GM12874 (cell line): Measurements from ENCODE around the gene PNLIP.

Experiments
- TF ChIP-seq, protein P1 (sequence below): IDR thresholded peaks from 2 replicates; pipeline ENCODE4 v1.5.1; 2011; ENCODE audit warnings: low read depth, mild to moderate bottlenecking, control low read depth, low read length, moderate library complexity; ENCODE audit not compliant: insufficient read depth

The PNLIP gene

DNA sequence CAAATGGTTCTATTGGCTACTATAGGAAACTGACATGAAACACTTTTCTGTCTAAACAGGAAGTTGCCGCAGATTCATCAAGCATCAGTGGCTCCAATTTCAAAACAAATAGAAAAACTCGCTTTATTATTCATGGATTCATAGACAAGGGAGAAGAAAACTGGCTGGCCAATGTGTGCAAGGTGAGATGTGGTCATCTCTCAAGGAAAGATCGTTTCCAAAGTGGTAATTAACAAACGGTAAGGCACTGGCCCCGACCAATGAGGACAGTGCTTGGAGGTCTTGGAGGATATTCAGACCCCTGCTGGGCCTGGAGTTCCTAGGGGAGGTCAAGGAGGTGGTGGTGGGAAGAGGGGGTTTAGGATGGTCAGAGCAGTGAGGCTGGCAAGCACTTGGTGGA lies 2.6 kb downstream of the PNLIP start:
- TF ChIP-seq, protein P1, sequence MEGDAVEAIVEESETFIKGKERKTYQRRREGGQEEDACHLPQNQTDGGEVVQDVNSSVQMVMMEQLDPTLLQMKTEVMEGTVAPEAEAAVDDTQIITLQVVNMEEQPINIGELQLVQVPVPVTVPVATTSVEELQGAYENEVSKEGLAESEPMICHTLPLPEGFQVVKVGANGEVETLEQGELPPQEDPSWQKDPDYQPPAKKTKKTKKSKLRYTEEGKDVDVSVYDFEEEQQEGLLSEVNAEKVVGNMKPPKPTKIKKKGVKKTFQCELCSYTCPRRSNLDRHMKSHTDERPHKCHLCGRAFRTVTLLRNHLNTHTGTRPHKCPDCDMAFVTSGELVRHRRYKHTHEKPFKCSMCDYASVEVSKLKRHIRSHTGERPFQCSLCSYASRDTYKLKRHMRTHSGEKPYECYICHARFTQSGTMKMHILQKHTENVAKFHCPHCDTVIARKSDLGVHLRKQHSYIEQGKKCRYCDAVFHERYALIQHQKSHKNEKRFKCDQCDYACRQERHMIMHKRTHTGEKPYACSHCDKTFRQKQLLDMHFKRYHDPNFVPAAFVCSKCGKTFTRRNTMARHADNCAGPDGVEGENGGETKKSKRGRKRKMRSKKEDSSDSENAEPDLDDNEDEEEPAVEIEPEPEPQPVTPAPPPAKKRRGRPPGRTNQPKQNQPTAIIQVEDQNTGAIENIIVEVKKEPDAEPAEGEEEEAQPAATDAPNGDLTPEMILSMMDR, result no peak

DNA sequence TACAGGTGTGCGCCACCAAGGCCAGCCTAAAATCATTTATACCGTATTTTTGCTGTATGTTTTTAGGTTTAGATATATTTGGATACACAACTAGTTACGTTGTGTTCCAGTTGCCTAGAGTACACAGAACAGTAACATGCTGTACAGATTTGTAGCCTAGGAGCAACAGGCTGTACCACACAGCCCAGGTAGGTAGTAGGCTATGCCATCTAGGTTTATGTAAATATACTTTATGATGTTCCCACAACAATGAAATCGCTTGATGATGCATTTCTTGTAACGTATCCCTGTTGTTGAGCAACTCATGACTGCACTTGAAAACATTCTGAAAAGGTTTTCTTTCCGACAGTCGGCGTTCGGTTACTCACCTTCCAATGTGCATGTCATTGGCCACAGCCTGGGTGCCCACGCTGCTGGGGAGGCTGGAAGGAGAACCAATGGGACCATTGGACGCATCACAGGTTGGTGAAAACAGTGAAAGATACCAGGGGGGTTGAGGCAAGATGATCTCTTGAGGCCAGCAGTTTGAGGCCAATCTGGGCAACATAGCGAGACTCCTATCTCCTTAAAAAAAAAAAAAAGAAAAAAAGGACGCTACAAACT lies 7.7 kb downstream of the PNLIP start:
- TF ChIP-seq, protein P1, result no peak

DNA sequence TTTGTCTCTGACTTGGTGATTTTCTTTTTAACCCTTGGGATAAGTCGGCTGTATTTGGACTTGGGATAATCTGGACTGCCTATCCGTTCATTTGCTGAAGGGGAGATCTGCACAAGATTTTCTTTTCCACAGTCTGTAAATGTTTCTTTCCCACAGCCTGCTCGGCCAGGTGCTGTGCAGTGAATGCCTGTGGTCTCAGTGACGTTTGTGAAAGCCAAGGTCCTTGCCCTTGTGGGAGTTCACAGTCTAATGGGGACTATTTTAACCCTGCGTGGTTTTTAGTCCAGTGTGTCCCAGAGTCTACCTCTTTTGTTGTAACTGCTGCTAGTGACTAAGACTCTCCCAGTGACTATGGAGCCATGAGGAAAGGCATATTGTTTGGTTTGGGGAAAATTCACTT lies 8.9 kb downstream of the PNLIP start:
- TF ChIP-seq, protein P1, result no peak

DNA sequence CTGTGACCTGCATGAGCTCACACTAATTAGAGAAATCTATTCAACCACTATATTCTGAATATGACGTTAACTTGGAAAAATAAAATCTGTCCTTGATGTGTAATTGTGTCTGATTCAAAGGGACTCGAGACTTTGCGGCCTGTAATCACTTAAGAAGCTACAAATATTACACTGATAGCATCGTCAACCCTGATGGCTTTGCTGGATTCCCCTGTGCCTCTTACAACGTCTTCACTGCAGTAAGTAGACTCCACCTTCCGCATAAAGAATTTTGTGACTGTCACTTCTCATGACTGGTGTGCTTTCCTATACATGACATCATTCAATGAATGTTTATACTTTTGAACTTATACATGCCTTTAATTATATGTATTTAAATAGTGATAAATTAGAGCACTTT lies 10.1 kb downstream of the PNLIP start:
- TF ChIP-seq, protein P1, result no peak

DNA sequence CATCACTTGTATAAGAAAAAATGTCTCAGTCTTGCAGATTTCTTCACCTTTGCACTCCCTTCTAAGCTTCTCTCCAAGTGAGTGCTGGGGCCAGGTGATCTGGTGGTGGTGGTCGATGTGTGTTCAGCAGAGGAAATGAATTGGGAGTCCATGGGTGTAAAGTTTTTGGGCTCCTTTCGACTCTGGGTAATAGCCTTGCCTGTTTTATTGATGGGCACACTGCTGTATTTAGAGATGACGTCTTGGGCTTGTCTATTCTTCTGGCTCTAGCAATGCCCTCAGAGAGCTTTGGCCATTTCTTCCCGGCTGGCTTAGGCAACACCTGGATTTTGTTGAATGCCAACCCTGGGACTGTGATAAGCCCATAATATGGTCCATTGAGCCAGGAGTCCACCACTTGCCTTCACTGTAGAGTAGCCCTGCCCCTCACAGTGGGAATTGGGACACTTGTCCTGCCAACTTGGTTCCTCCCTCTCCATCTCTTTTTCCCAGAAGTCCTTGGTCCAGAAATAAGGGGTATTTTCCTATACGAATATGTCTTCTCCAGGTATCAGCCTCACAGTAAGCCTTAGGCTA lies 11.7 kb downstream of the PNLIP start:
- TF ChIP-seq, protein P1, result no peak

DNA sequence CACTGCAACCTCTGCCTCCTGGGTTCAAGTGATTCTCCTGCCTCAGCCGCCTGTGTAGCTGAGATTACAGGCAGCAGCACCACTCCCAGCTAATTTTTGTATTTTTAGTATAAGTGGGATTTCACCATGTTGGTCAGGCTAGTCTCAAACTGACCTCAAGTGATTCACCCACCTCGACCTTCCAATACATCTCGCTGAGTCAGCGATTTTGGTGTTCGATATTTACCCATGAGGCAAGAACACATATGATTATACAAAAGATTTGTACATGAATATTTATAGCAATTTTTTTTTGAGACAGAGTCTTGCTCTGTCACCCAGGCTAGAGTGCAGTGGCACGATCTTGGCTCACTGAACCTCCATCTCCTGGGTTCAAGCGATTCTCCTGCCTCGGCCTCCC lies 19.8 kb downstream of the PNLIP start:
- TF ChIP-seq, protein P1, result no peak

DNA sequence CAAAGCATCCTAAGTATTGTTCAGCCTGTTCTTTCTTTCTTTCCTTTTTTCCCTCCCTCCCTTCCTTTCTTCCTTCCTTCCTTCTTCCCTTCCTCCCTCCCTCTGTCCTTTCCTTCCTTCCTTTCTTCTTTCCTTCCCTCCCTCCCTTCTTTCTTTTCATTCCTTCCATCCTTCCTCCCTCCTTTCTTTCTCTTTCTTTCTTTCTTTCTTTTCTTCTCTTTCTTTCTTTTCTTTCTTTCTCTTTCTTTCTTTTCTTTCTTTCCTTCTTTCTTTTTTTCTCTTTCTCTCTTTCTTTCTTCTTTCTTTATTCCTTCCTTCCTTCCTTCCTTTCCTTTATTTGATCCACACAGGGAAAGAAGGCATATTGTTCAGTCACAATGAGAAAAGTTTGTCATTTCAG lies 21.2 kb downstream of the PNLIP start:
- TF ChIP-seq, protein P1, result no peak
